A549 (cell line): ENCODE results near the gene GCNT2.

Source experiments
- CTCF ChIP-seq: fragments of >200 bp; sonication (Bioruptor Twin); formaldehyde crosslinking; IDR thresholded peaks from 3 replicates; pipeline ENCODE4 v1.5.1; 2016
- EP300 ChIP-seq, 2 experiments: fragments of >200 bp; sonication (Bioruptor Twin); formaldehyde crosslinking; IDR thresholded peaks; 2 replicates in 1 of 2; 3 replicates in 1 of 2; pipeline ENCODE4 v1.6.1; 2016 to 2017
- FOSL2 ChIP-seq, 2 experiments: fragments of 450-650 bp in 1 of 2; fragments of >200 bp in 1 of 2; sonication (Bioruptor Twin) in 1 of 2; formaldehyde crosslinking; IDR thresholded peaks; 2 replicates each; pipeline versions ENCODE4 v1.5.0 to v1.6.1; 2016 to 2020; ENCODE audit warnings: mild to moderate bottlenecking in 1 of 2, moderate library complexity in 1 of 2
- POLR2A ChIP-seq: IDR thresholded peaks from 2 replicates; pipeline ENCODE4 v1.6.1; 2012; ENCODE audit warnings: mild to moderate bottlenecking, low read length
- POLR2AphosphoS2 ChIP-seq: conservative IDR thresholded peaks from 2 replicates; pipeline ENCODE4 v1.6.1; 2012; ENCODE audit warnings: low read length, improper control_type of control experiment, inconsistent platforms

- TF ChIP-seq POLR2AphosphoS2, result no peak
- TF ChIP-seq EP300 (IDR thresholded peaks at IDR 0.05), result no peak
- no peak for TF ChIP-seq FOSL2 (IDR thresholded peaks at IDR 0.05)
- TF ChIP-seq FOSL2 (CRISPR knock-in tag; IDR thresholded peaks at IDR 0.05), result no peak
- no peak for TF ChIP-seq POLR2A
- no peak for TF ChIP-seq CTCF
Observed at GRCh38 chr6:10597499-10598001, 76.4 kb downstream of the GCNT2 start.
